ENCODE data around the gene LRRC4B.

The LRRC4B gene

DNA sequence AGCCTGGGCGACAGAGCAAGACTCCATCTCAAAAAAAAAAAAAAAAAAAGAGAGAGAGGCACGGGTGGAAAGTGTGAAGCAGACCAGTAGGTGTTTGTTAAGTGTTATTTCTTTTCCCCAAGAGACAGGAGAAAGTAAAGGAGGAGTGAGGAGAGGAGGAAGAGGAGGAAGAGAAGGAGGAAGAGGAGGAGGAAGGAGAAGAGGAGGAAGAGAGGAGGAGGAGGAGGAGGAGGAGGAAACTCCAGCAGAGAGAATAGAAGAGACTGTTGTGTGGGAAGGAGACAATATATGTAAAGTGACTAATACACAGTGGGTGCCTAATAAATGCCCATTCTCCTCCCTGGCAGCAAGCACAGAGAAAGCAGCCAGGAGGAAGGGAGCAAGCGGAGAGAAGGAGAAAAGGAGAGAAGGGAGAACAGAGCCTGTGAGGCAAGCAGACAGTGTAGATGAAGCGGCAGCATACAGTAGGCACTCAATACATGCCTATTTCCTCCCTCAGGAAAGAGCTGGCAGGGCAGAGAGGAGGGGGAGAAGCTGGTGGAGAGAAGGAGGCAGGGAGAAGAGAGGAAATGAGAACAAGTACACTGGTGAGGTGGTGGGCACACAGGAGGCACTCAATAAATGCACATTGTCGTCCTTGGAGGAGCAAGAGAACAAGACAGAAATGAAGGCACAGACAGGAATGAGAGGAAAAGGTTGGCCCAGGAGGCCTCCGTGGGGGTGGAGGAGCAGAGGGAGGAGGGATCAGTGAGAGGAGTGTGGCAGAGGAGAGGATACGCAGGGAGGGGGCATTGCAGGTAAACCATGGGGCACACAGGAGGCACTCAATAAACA, 73.8 kb downstream of the LRRC4B start:
- intact Hi-C loops (cut with DNase I), result loop anchor here (10.0 kb wide), 1 partner anchor 50 kb away; no protein-coding TSS in a partner anchor
- peak in 2 of 10 donors; percentile 6 to 47 for DNase-seq

DNA sequence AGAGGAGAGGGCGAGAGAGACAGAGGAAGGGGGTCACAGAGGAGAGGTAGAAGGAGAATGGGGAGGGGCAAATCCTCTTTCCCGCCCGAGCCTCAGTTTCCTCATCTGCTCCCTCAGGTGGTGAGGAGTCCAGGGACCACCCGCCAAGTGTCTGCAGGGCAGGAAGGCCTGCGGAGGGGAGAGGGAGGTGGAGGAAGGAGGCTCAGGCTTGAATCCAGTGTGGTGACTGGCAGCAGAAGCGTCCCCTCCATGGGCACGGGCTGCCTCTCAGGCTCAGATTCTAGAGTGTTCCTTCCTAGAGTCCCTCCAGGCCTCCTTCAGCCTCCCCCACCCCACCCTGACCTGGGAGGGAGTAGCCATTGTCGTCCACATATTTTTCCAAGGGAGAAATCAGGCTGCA, 75.1 kb downstream of the LRRC4B start:
- DNase-seq, result peak in 3 of 10 donors; percentile 6 to 57 (median 35)
- intact Hi-C loops (cut with DNase I), result loop anchor here (10.0 kb wide), 1 partner anchor 52 kb away; no protein-coding TSS in a partner anchor

DNA sequence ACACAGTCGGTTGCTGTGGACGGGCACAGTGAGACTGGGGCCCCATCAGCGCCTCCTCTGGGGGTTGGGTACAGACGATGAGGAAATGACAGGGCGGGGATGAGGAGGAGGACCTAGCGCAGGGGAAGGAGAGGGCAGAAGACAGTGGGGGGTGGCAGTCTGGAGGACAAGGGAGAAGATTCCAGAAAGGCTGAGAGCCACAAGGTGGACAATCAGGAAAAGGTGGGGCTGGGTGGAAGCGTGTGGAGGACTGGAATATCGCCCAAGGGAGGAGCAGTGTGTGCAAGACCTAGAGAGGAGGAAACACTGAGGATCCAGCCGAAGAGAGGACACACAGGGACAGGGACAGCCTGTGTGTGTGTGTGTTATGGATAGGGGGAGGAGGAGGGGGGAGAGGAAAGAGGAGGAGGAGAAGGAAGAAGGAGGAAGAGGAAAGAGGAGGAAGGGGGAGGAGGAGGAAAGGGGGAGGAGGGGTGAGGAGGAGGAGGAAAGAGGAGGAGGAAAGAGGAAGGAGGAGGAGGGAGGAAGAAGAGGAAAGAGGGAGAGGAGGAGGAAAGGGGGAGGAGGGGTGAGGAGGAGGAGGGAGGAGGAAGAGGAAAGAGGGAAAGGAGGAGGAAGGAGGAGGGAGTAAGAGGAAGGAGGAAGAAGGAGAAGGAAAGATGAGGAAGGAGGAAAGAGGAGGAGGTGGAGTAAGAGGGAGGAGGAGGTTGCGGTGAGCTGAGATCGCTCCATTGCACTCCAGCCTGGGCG, 75.8 kb downstream of the LRRC4B start:
- peak in 3 of 10 donors; percentile 2 to 84 (median 52) for DNase-seq
- intact Hi-C loops (cut with DNase I), result loop anchor here (10.0 kb wide), 1 partner anchor 52 kb away; no protein-coding TSS in a partner anchor

DNA sequence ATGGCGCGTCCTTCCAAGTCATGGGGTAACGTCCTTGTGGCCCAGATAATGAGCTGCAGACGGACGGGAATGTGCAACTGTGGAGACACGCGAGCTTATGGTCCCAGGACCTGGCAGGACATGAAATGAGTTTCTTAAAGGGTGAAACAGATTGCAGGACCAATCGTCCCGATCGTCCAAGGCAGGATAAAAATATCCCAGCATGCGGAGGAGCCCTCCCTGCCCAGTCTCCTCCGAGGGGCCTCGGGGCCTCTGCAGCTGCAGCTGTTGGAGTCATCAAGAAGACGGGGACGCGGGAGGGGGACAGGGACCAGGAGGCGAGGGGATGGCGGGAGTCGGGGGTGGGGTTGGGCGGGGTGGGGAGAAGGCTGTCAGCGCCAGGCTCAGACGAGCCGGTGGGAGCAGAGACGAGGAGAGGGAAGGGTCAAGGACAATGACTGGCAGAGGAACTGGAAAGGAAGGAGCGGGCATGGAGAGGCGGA, 77.2 kb downstream of the LRRC4B start:
- intact Hi-C loops (cut with DNase I), result loop anchor here (10.0 kb wide), 1 partner anchor 54 kb away; no protein-coding TSS in a partner anchor
- peak in 3 of 10 donors; percentile 20 to 84 (median 66) for DNase-seq

DNA sequence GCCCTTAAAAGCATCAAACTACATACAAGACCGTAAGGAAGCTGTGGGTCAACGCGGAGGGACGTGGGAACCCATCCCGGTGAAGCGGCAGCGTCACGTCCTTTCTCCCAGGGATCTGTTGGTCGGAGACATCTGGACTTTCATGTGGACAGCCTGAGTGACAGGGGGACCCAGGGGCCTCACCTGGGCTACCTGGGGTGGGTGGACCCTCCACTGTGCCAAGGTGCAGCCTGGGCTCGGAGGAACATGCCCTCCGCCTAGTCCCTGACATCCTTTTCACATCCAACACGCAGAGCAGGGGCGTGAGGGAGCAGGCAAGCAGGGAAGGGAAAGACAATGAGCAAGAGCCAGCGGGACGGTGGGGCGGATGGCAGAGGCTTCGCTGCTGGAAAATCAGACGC, 77.8 kb downstream of the LRRC4B start:
- peak in 4 of 10 donors; percentile 23 to 79 (median 69) for DNase-seq
- intact Hi-C loops (cut with DNase I), result loop anchor here (10.0 kb wide), 1 partner anchor 54 kb away; no protein-coding TSS in a partner anchor

DNA sequence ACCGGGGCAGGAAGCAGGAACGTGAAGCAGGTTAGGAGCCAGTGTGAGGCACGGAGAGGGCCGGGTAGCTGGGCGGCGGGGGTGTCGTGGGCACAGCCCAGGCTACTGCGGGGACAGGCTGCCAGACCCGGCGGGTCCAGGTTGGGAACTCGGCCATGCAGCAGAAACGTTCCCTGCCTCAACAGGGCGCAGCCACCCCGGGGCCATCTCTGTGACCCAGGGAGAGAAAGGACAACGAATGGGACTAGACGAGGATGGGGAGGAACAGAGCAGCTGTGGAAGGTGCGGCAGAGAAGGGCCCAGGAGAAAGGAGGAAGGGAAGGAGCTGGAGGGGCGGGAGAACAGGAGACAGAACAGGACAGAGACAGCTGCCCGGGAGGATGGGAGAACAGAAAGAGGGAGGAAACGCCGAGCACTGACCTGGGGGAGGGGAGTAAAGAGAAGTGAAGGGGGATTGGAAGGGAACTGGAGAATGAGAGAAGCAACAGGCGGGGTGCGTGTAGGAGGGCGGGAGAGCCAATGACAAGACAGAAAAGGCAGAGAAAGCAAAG, 78.7 kb downstream of the LRRC4B start:
- peak in 3 of 10 donors; percentile 24 to 81 (median 77) for DNase-seq
- intact Hi-C loops (cut with DNase I), result loop anchor here (10.0 kb wide), 1 partner anchor 55 kb away; no protein-coding TSS in a partner anchor

DNA sequence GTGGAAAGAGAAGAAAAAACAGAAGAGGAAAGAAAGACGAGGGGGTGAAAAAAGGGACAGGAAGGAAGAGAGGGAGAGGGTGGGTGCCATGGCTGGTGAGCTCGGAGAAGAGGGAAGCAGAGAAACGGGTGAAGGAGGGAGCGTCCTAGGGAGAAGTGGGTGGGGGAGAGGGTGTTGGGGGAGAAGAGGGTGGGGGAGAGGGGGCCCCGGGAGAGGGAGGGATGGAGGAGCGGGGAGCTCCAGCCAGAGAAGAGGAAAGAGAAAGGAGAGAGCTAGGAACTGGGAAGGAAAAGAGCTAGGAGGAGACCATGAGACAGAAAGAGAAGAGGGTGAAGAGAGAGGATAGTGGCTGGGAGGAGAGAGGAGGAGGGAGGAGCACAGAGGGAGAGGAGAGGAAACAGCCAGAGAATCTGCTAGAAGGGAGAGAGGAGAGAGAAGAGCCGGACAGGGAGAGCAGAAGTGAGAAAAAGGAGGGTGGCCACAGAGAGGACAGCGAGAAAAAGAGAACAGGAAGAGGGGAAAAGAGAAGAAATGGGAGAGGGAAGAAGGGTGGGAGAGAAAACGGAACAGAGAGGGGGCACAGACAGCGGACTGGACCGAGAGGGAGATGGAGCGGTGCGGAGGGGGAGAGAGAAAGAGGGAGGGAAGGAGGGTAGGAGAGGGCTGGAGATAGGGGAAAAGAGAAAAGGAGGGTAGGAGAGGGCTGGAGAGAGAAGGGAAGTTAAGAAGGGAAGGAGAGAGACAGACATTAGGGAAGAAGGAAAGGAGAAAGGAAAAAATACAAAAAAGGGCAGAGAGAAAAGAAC, 79.6 kb downstream of the LRRC4B start:
- intact Hi-C loops (cut with DNase I), result no loop called here
- DNase-seq, result peak in 3 of 10 donors; percentile 4 to 47 (median 24)

DNA sequence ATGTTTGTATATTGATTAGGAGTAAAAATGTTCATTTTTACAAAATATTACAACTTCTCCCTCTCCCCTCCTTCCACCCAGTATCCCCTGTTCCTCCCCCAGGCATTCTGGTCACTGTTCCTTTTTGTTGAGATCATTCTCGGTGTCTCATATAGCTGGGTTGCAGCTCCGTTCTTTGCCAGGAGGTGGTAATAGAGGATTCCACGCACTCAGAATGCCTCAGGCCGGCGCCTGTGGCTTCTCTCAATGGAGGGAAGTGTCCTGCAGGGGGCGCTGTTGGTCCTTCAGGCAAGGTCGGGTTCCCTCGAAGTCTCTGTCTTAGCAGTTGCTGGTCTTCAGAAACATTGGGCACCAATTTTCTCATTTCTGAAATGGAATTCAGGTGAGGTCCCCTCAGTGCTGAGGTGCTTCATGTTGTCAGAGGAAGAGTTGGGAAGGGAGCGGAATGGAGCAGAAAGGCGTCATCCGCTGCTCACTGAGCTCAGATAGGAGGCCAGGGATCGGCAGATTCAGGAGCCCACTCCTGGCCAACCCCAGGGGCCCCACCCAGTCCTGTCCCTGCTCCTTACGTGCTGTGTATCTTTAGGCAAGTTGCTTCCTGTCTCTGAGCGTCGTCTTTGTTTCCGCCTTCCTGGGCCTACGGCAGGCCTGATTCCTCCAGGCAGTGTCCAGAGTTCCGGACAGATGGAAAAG, 81.3 kb downstream of the LRRC4B start:
- DNase-seq, result peak in 3 of 10 donors; percentile 23 to 89 (median 58)
- intact Hi-C loops (cut with DNase I), result no loop called here

DNA sequence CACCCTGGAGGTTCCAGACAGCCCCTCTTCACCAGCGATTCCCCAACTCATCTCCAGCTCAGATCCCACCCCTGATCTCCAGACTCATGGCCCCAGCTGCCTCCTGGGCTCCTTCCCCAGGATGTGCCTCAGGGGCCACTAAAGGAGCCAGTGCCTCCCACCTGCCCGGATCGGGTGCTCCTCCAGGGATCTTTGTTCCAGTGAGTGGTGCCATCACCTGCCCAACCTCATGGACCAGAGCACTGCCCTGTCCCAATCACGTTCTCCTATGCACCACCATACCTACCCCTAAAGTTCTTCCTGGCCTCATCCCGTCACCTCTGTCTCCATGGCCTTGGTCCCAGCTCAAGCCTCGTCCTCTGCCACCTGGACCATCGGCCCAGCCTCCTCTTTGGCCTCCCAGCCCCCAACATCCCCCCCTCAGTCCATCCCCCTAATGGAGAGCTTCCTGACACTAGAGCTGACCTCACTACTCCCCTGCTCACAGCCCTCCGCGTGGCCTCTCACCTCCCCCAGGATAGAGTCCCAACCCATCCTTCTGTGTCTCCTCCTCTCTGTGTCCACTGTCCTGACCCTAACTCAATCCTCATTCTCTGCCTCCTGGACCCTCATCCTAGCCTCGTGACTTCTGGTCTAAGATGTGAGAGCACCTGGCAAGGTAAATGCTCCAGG, 82.8 kb downstream of the LRRC4B start:
- DNase-seq, result peak in 3 of 10 donors; percentile 9 to 62 (median 48)
- intact Hi-C loops (cut with DNase I), result no loop called here

DNA sequence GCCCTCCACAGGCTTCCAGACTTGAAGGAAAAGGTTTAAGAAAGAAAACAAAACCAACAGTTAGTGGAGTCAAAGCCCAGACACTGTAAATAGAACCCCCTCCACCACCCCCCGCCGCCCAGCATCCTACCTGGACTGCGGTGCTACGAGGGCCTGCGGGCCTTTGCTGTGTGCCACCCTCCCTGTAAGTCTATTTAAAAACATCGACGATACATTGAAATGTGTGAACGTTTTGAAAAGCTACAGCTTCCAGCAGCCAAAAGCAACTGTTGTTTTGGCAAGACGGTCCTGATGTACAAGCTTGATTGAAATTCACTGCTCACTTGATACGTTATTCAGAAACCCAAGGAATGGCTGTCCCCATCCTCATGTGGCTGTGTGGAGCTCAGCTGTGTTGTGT, 85.3 kb downstream of the LRRC4B start:
- intact Hi-C loops (cut with DNase I), result no loop called here
- DNase-seq, result peak in 2 of 10 donors; percentile 12 to 35

DNA sequence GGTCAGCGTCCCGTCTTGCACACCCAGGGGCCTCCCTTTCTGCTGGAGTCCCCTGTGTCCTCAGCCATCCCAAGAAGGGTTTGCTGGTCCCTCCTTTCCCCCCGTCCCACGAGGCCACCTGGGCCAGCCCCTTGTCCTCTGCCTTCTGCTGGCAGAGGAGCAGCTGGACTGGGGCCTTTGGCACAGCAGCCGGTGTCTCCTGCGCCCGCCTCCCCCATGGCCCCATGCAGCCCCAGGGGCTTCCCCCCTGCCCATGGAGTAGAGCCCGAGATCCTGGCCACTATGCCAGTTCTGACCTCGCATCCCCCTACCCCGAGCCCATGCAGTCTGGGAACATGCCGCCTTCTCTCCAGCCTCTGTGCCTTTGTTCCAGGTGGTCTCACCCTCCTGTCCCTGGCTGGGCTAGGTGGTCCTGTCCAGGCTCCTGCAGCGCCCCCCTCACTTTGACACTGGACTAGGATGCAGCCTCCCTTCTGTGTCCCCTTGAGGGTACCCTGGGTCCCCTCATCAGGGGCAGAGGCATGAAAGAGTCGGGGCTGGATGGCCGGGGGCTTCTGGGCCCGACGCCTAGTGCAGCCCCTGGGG, 85.9 kb downstream of the LRRC4B start:
- DNase-seq, result peak in 4 of 10 donors; percentile 23 to 81 (median 56)
- intact Hi-C loops (cut with DNase I), result no loop called here

DNA sequence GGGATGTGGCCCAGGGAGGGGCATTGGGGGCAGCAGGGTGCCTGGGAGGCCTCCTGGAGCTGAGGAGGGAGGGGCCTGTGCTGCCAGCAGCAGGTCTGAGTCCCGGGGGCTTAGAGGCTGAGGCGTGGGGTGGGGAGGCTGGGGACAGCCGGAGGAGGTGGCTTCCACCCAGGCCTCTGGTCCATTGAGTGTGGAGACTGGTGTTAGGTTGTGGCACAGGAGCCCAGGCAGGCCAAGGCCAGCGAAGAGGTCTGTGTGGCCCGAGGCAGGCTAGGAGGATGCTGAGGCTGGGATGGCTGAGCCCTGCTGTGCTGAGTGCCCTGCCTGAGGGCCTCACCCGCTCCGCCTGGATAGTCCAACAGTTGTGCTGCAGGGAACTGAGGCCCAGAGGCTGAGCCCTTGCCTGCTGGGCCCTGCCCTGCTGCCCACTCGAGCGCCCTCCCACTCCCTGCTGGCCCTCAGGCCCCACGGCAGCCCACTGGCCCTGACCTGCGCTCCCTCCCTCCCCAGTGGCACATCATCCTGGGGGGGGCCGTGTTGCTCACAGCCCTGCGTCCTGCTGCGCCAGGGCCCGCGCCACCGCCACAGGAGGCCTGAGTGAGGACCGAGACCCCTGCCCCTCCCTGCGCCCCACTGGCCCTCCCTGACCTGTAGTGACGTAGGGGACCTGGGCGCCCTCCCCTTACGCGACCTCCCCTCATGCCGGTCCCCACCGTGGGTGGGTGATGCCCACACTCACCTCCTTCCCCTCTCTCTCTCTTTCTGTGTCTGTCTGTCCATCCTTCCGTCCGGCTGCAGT, 86.7 kb downstream of the LRRC4B start:
- intact Hi-C loops (cut with DNase I), result no loop called here
- DNase-seq, result peak in 4 of 10 donors; percentile 18 to 81 (median 60)

DNA sequence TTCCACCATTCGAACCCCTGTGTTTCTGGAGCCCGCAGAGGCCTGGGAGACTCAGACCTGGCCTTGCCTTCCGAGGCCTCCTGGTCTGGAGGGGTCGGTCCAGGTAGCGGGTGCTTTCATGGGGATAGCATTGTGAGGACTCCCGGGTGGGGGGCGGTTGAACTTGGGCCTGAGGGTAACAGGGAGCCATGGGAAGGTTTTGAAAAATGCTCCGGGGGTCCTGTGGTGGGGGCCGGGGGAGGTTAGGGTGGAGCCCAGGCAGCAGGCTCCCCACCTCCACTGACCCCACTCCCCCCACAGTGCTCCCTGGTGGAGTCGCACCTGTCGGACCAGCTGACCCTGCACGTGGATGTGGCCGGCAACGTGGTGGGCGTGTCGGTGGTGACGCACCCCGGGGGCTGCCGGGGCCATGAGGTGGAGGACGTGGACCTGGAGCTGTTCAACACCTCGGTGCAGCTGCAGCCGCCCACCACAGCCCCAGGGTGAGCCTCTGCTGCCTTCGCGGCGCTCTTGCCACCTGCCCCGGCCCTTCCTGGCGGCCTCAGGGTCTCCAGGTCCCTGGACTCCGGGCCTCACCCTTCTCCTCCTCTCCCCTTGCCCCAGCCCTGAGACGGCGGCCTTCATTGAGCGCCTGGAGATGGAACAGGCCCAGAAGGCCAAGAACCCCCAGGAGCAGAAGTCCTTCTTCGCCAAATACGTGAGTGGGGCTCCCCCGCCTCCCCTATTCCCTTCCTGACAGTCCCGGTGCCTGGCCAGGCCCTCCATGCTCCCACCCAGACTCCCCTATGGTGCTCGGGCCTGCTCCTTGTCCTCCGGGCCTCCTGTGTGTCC, 87.7 kb downstream of the LRRC4B start:
- intact Hi-C loops (cut with DNase I), result no loop called here
- DNase-seq, result peak in 4 of 10 donors; percentile 15 to 78 (median 52)

DNA sequence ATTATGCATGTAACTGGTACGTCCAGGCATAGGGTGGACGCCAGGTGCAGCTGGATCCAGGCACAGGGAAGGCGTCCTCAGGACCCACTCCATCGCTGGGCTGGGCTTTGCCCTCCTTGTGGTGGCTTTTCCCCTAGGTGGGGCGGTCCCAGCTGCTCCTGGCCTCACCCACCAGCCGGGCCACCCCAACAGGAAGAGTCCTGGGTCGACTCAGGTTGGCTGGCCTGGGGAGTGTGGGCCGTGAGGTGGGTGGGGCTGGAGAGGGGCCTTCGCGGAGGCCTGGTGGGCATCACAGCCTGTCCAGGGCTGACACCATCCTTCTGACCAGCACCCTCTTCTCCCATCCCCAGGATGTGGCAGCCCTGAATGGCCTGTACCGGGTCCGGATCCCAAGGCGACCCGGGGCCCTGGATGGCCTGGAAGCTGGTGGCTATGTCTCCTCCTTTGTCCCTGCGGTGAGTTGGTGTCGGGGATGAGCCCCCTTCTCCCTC, 88.4 kb downstream of the LRRC4B start:
- peak in 4 of 10 donors; percentile 11 to 65 (median 60) for DNase-seq
- intact Hi-C loops (cut with DNase I), result no loop called here

DNA sequence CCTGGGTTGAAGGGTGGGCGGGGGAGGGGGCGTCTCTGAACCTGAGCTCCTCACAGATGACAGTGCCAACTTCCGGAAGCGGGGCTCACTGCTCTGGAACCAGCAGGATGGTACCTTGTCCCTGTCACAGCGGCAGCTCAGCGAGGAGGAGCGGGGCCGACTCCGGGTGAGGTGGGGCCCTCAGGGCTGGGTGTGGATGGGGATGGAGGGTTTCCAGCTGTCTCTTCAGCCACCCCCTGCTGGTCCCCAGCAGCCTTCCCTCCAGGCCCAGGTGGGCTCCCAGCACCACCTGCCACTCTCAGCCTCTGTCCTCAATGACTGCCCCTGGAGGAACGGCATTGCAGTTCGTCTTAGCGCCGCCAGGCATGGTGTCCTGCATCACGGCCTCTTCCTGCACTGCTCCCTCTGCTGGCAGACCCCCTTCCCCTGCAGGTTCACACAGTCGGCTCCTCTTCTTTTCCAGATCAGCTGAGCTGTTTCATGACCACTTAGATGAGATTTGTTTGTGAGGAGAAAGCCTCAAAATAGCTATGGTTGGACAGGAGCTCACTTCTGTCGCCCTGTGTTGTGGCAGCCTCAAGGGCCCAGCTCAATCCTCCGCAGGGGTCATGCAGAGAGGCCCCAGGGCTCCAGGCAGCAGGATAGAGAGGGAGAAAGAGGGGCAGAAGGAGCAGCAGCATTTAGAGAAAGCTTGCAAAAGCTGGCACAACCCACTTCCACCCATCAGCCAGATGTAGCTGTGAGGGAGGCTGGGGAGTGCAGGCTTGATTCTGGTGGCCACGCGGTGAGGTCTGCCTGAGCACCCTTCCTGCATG, 89.1 kb downstream of the LRRC4B start:
- peak in 9 of 10 donors; percentile 28 to 93 (median 45) for DNase-seq
- intact Hi-C loops (cut with DNase I), result no loop called here

All from posterior cingulate gyrus (tissue), 11 donors.